Measurements from ENCODE around the gene IGSF3.

IGSF3 gene

GRCh38 chr1:116667575-116668105 lies at the start of gene IGSF3:
Gene IGSF3, minus strand, starts transcription at chr1:116667733. Its CDS starts 1,407 bp downstream, at chr1:116666326.
- peak in 2 of 3 donors; percentile 32 to 52 for DNase-seq (ENCODE audit: low read depth in 2 of 3, low spot score in 1 of 3)

GRCh38 chr1:116717318-116717717 lies 49.8 kb upstream of the IGSF3 start:
- DNase-seq (ENCODE audit: low read depth in 2 of 3, low spot score in 1 of 3), result no peak

GRCh38 chr1:116716391-116716790 lies 48.9 kb upstream of the IGSF3 start:
- DNase-seq (ENCODE audit: low read depth in 2 of 3, low spot score in 1 of 3), result no peak

- no peak for DNase-seq (ENCODE audit: low read depth in 2 of 3, low spot score in 1 of 3)
These were observed 45.9 kb upstream of the IGSF3 start for GRCh38 chr1:116713474-116713873.

- DNase-seq (ENCODE audit: low read depth in 2 of 3, low spot score in 1 of 3), result no peak
These were observed 45.0 kb upstream of the IGSF3 start for GRCh38 chr1:116712510-116712909.

- DNase-seq (ENCODE audit: low read depth in 2 of 3, low spot score in 1 of 3), result peak in 1 of 3 donors; percentile 8
These were observed 43.8 kb upstream of the IGSF3 start for GRCh38 chr1:116711263-116711840.

GRCh38 chr1:116710420-116711262 lies 43.1 kb upstream of the IGSF3 start:
- no peak for DNase-seq (ENCODE audit: low read depth in 2 of 3, low spot score in 1 of 3)

- no peak for DNase-seq (ENCODE audit: low read depth in 2 of 3, low spot score in 1 of 3)
These were observed 42.2 kb upstream of the IGSF3 start for GRCh38 chr1:116709666-116710167.

GRCh38 chr1:116708255-116708900 lies 40.8 kb upstream of the IGSF3 start:
- no peak for DNase-seq (ENCODE audit: low read depth in 2 of 3, low spot score in 1 of 3)

GRCh38 chr1:116706841-116707240 lies 39.3 kb upstream of the IGSF3 start:
- DNase-seq (ENCODE audit: low read depth in 2 of 3, low spot score in 1 of 3), result no peak

GRCh38 chr1:116706123-116706522 lies 38.6 kb upstream of the IGSF3 start:
- DNase-seq (ENCODE audit: low read depth in 2 of 3, low spot score in 1 of 3), result no peak

- DNase-seq (ENCODE audit: low read depth in 2 of 3, low spot score in 1 of 3), result no peak
These were observed 36.7 kb upstream of the IGSF3 start for GRCh38 chr1:116704278-116704677.

GRCh38 chr1:116699605-116700004 lies 32.1 kb upstream of the IGSF3 start:
- no peak for DNase-seq (ENCODE audit: low read depth in 2 of 3, low spot score in 1 of 3)

GRCh38 chr1:116698244-116698595 lies 30.7 kb upstream of the IGSF3 start:
- DNase-seq (ENCODE audit: low read depth in 2 of 3, low spot score in 1 of 3), result no peak

GRCh38 chr1:116697548-116698243 lies 30.2 kb upstream of the IGSF3 start:
- DNase-seq (ENCODE audit: low read depth in 2 of 3, low spot score in 1 of 3), result no peak

GRCh38 chr1:116694524-116694923 lies 27.0 kb upstream of the IGSF3 start:
- no peak for DNase-seq (ENCODE audit: low read depth in 2 of 3, low spot score in 1 of 3)

GRCh38 chr1:116693759-116694480 lies 26.4 kb upstream of the IGSF3 start:
- no peak for DNase-seq (ENCODE audit: low read depth in 2 of 3, low spot score in 1 of 3)

- DNase-seq (ENCODE audit: low read depth in 2 of 3, low spot score in 1 of 3), result no peak
These were observed 25.3 kb upstream of the IGSF3 start for GRCh38 chr1:116692879-116693278.

- DNase-seq (ENCODE audit: low read depth in 2 of 3, low spot score in 1 of 3), result no peak
These were observed 23.4 kb upstream of the IGSF3 start for GRCh38 chr1:116690849-116691406.

GRCh38 chr1:116690396-116690848 lies 22.9 kb upstream of the IGSF3 start:
- no peak for DNase-seq (ENCODE audit: low read depth in 2 of 3, low spot score in 1 of 3)
